GM12878 (cell line): Measurements from ENCODE around the gene SHANK1. TPM values are rescaled to one million over a fixed set of nuclear protein-coding genes. Genes with fewer than 3 reads are reported as not detected.

Source experiments
- ATAC-seq: fragments of 200-7000 bp; cut with Tn5 transposase; 3 replicates; pipeline ENCODE4 v1.9.1; 2020; ENCODE audit warnings: mild to moderate bottlenecking, moderate library complexity
- BruUV-seq: library from RNA; stranded (reverse); fragments of 400-500 nt; replicated peaks from 2 replicates; lab custom pipeline; 2021; lab: Mats Ljungman, UMichigan
- CTCF ChIA-PET: fragments of 300-600 bp; sonication (Branson Sonifier 250); formaldehyde crosslinking; extraction: SDS; loops from one replicate; lab custom pipeline; 2021; ENCODE audit warnings: inconsistent platforms; lab: Yijun Ruan, JAX
- POLR2A ChIA-PET: fragments of 350-600 bp; formaldehyde crosslinking; extraction: SDS; loops from one replicate; lab custom pipeline; 2021; ENCODE audit warnings: inconsistent platforms; lab: Charles Lee
- RAD21 ChIA-PET: fragments of 300-600 bp; sonication (Branson Sonifier 250); formaldehyde crosslinking; loops from one replicate; lab custom pipeline; 2023; ENCODE audit warnings: antibody characterized with exemption; ENCODE audit not compliant: unreplicated experiment; lab: Charles Lee
- SMC1A ChIA-PET: fragments of 300-600 bp; sonication (Branson Sonifier 250); formaldehyde crosslinking; loops from one replicate; lab custom pipeline; 2023; ENCODE audit not compliant: unreplicated experiment, uncharacterized antibody; lab: Charles Lee
- DNase-seq: peaks from one replicate; pipeline ENCODE4 v3.0.0-alpha.2; 2011; ENCODE audit warnings: low read depth, low spot score
- FAIRE-seq: peaks from 3 replicates; lab custom pipeline; 2011; peaks lifted over from hg19 to GRCh38; lab: Jason Lieb, UNC
- H2AFZ ChIP-seq: 2 replicates; pipeline ENCODE4 v1.6.0; 2011; ENCODE audit warnings: low read depth, low read length, control low read depth; ENCODE audit not compliant: control insufficient read depth
- H3K27ac ChIP-seq: 2 replicates; pipeline ENCODE4 v1.5.1; 2011; ENCODE audit warnings: control low read depth; ENCODE audit not compliant: control insufficient read depth, insufficient read depth
- H3K27me3 ChIP-seq, 2 experiments: replicated peaks in 1 of 2; 2 replicates each; pipeline versions ENCODE4 v1.6.0 to v1.6.1; 2011; ENCODE audit warnings: low read length in 1 of 2; ENCODE audit not compliant: control insufficient read depth in 2 of 2, insufficient read depth in 2 of 2
- H3K36me3 ChIP-seq, 2 experiments: 2 replicates each; pipeline ENCODE4 v1.5.1; 2011; ENCODE audit warnings: low read length in 1 of 2; ENCODE audit not compliant: control insufficient read depth in 2 of 2, insufficient read depth in 2 of 2
- H3K4me1 ChIP-seq: 2 replicates; pipeline ENCODE4 v1.6.1; 2011; ENCODE audit warnings: mild to moderate bottlenecking, low read length, moderate library complexity, mixed read lengths; ENCODE audit not compliant: control insufficient read depth, insufficient read depth
- H3K4me2 ChIP-seq: 2 replicates; pipeline ENCODE4 v1.6.0; 2011; ENCODE audit warnings: control low read depth; ENCODE audit not compliant: control insufficient read depth, insufficient read depth
- H3K4me3 ChIP-seq: fragments of 200-600 bp; sonication (generic); 2 replicates; pipeline ENCODE4 v1.5.1; 2016
- H3K79me2 ChIP-seq: 2 replicates; pipeline ENCODE4 v1.6.0; 2011; ENCODE audit warnings: low read length; ENCODE audit not compliant: control insufficient read depth, insufficient read depth
- H3K9ac ChIP-seq: 2 replicates; pipeline ENCODE4 v1.8.0; 2011; ENCODE audit warnings: low read length, control low read depth, mixed read lengths; ENCODE audit not compliant: control insufficient read depth, insufficient read depth
- H3K9me3 ChIP-seq: replicated peaks from 3 replicates; pipeline ENCODE4 v1.5.1; 2011; ENCODE audit warnings: mild to moderate bottlenecking, low read length; ENCODE audit not compliant: control insufficient read depth, insufficient read depth
- H4K20me1 ChIP-seq: 2 replicates; pipeline ENCODE4 v1.6.0; 2011; ENCODE audit not compliant: control insufficient read depth, insufficient read depth
- ESRRA ChIP-seq: IDR thresholded peaks from 2 replicates; pipeline ENCODE4 v1.6.1; 2012; ENCODE audit warnings: mild to moderate bottlenecking, low read length, improper control_type of control experiment
- NFYB ChIP-seq: IDR thresholded peaks from 2 replicates; pipeline ENCODE4 v1.6.1; 2011; ENCODE audit warnings: low read depth, mild to moderate bottlenecking, low read length, improper control_type of control experiment, moderate library complexity; ENCODE audit not compliant: insufficient read depth
- RAD51 ChIP-seq: fragments of 450-650 bp; IDR thresholded peaks from 2 replicates; pipeline ENCODE4 v1.6.1; 2016; ENCODE audit warnings: moderate library complexity, mild to moderate bottlenecking, inconsistent platforms
- RCOR1 ChIP-seq: conservative IDR thresholded peaks from 2 replicates; pipeline ENCODE4 v1.6.1; 2012; ENCODE audit warnings: low read depth, low read length, improper control_type of control experiment
- SIN3A ChIP-seq: IDR thresholded peaks from 2 replicates; pipeline ENCODE4 v1.6.1; 2012; ENCODE audit warnings: low read depth, low read length, improper control_type of control experiment
- SMAD1 ChIP-seq: fragments of 450-650 bp; IDR thresholded peaks from 2 replicates; pipeline ENCODE4 v1.6.1; 2018; ENCODE audit warnings: mild to moderate bottlenecking, low read depth; ENCODE audit not compliant: partially characterized antibody
- SMC3 ChIP-seq: IDR thresholded peaks from 2 replicates; pipeline ENCODE4 v1.6.1; 2011; ENCODE audit warnings: low read length, improper control_type of control experiment, borderline replicate concordance
- SPI1 ChIP-seq: IDR thresholded peaks from 2 replicates; pipeline ENCODE4 v1.6.1; 2011; ENCODE audit warnings: low read depth, mild to moderate bottlenecking, low read length, moderate library complexity, borderline replicate concordance; ENCODE audit not compliant: insufficient read depth
- SREBF2 ChIP-seq: IDR thresholded peaks from 2 replicates; pipeline ENCODE4 v1.6.1; 2012; ENCODE audit warnings: mild to moderate bottlenecking, low read length
- YY1 ChIP-seq: IDR thresholded peaks from 2 replicates; pipeline ENCODE4 v1.6.1; 2011; ENCODE audit warnings: low read depth, mild to moderate bottlenecking, low read length
- ZNF274 ChIP-seq: IDR thresholded peaks from one replicate; pipeline ENCODE4 v1.8.0; 2011; ENCODE audit not compliant: insufficient read length, insufficient read depth
- WGBS: methylation state at CpG from one replicate; pipeline ENCODE4 v1.1.6; 2016; ENCODE audit warnings: low lambda C conversion rate; ENCODE audit not compliant: insufficient replicate concordance, insufficient coverage; ENCODE audit errors: missing lambda C conversion rate; 5-methylcytosine and 5-hydroxymethylcytosine counted together
- in situ Hi-C: fragments of 300-500 bp; cut with MboI; formaldehyde crosslinking; loops from 9 replicates; pipeline ENCODE4 v1.14.3; 2018; ENCODE audit warnings: mixed read lengths
- intact Hi-C: fragments of 100-400 bp; cut with micrococcal nuclease; formaldehyde crosslinking; loops from one replicate; pipeline ENCODE4 v1.14.2; 2022; ENCODE audit not compliant: unreplicated experiment
- polyA plus RNA-seq, 11 experiments: library from polyadenylated mRNA; depleted of rRNA in 4 of 11; unstranded in 6 of 11; stranded (reverse) in 5 of 11; fragments of >200 nt; fragmentation: Nextera tagmentation in 4 of 11; fragmentation: Illumina TruSeq in 1 of 11; extraction: Ambion mirVana in 4 of 11; extraction: Trizol in 1 of 11; gene quantifications; 1 replicate in 1 of 11; 2 replicates in 10 of 11; pipeline versions ENCODE4 v1.2.1 to v1.2.3, GENCODE V29; 2011 to 2016; ENCODE audit warnings: inconsistent platforms in 2 of 11, missing spikeins in 2 of 11, low read depth in 1 of 11
- total RNA-seq, 4 experiments: library from RNA; depleted of rRNA in 3 of 4; stranded (reverse); fragments of >200 nt in 3 of 4; fragmentation: Illumina TruSeq in 1 of 4; extraction: Trizol in 1 of 4; gene quantifications; 2 replicates each; pipeline versions ENCODE4 v1.2.1 to v1.2.3, GENCODE V29; 2013 to 2021
- TF ChIP-seq, protein P1 (sequence below): fragments of 450-650 bp; IDR thresholded peaks from 2 replicates; pipeline ENCODE4 v1.6.1; 2018; ENCODE audit warnings: mild to moderate bottlenecking, low read depth, moderate library complexity; ENCODE audit not compliant: partially characterized antibody
- TF ChIP-seq, protein P2 (sequence below): fragments of 450-650 bp; IDR thresholded peaks from 2 replicates; pipeline ENCODE4 v1.6.1; 2017; ENCODE audit warnings: low read depth, mild to moderate bottlenecking, moderate library complexity
- TF ChIP-seq, protein P3 (sequence below): fragments of 150-350 bp; IDR thresholded peaks from 2 replicates; pipeline ENCODE4 v1.6.1; 2014; ENCODE audit warnings: mild to moderate bottlenecking, low read depth, low read length
- TF ChIP-seq, protein P4 (sequence below): fragments of 450-650 bp; conservative IDR thresholded peaks from 2 replicates; pipeline ENCODE4 v1.6.1; 2017; ENCODE audit warnings: mild to moderate bottlenecking, moderate library complexity
- TF ChIP-seq, protein P5 (sequence below): fragments of 450-650 bp; IDR thresholded peaks from 2 replicates; pipeline ENCODE4 v1.6.1; 2017; ENCODE audit warnings: borderline replicate concordance

Gene SHANK1
- total and polyA plus RNA-seq, 10 of the 15 experiments (the other 5 are each of a cell fraction or from before 2014, with no cell fraction given), result not detected

DNA sequence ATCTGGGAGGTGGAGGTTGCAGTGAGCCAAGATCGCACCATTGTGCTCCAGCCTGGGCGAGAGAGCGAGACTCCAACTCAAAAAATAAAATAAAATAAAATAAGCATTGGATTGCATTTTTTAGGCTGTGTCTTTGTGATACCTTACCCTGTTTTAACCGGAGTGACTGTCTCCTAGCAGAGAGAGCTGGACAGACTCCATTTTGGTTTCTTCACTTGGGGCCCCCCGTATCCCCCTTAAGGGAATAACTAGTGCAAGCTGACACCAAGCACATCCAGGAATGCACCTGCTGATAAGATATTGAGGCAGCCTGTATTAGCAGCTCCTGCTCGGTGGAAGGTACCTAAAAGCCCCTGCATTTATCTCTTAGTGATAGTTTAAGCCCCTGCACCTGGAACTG is 29.9 kb upstream of the SHANK1 start:
- CTCF ChIA-PET, result interaction anchor here (0.5 to 1.2 kb wide), 2 partner anchors 98 to 172 kb away, joined by 3 read pairs; no protein-coding TSS in a partner anchor
- no peak overlapping the region for H3K4me2 ChIP-seq
- no peaks in the 10 kb centered on the region for H3K27me3 ChIP-seq
- no peak overlapping the region for H3K9ac ChIP-seq
- no peak overlapping the region for H3K4me3 ChIP-seq
- intact Hi-C loops, result no loop called here
- POLR2A ChIA-PET, result no interaction called here
- no peak for DNase-seq
- no TSS peak for BruUV-seq
- H3K27ac ChIP-seq, result no peak overlapping the region
- no peak for ATAC-seq
- H3K36me3 ChIP-seq, result no peaks in the 10 kb centered on the region
- 28% methylated on average over 6 of the region's 6 CpGs for WGBS
- H2AFZ ChIP-seq, result no peak overlapping the region
- no peaks in the 10 kb centered on the region for H4K20me1 ChIP-seq
- H3K79me2 ChIP-seq, result no peaks in the 10 kb centered on the region
- H3K4me1 ChIP-seq, result no peaks in the 10 kb centered on the region
- FAIRE-seq, result no peak
- SMC1A ChIA-PET, result interaction anchor here (0.8 kb wide), 1 partner anchor 33 kb away, joined by 3 read pairs; no protein-coding TSS in a partner anchor
- in situ Hi-C loops, result no loop called here
- H3K9me3 ChIP-seq, result no peaks in the 10 kb centered on the region
- RAD21 ChIA-PET, result no interaction called here
- TF ChIP-seq YY1, result no peak
- no peak for TF ChIP-seq SREBF2
- TF ChIP-seq, protein P1, sequence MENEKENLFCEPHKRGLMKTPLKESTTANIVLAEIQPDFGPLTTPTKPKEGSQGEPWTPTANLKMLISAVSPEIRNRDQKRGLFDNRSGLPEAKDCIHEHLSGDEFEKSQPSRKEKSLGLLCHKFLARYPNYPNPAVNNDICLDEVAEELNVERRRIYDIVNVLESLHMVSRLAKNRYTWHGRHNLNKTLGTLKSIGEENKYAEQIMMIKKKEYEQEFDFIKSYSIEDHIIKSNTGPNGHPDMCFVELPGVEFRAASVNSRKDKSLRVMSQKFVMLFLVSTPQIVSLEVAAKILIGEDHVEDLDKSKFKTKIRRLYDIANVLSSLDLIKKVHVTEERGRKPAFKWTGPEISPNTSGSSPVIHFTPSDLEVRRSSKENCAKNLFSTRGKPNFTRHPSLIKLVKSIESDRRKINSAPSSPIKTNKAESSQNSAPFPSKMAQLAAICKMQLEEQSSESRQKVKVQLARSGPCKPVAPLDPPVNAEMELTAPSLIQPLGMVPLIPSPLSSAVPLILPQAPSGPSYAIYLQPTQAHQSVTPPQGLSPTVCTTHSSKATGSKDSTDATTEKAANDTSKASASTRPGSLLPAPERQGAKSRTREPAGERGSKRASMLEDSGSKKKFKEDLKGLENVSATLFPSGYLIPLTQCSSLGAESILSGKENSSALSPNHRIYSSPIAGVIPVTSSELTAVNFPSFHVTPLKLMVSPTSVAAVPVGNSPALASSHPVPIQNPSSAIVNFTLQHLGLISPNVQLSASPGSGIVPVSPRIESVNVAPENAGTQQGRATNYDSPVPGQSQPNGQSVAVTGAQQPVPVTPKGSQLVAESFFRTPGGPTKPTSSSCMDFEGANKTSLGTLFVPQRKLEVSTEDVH, result no peak
- TF ChIP-seq SIN3A, result no peak
- no peak for TF ChIP-seq SPI1
- TF ChIP-seq SMAD1, result no peak
- TF ChIP-seq RCOR1, result no peak
- TF ChIP-seq, protein P2, sequence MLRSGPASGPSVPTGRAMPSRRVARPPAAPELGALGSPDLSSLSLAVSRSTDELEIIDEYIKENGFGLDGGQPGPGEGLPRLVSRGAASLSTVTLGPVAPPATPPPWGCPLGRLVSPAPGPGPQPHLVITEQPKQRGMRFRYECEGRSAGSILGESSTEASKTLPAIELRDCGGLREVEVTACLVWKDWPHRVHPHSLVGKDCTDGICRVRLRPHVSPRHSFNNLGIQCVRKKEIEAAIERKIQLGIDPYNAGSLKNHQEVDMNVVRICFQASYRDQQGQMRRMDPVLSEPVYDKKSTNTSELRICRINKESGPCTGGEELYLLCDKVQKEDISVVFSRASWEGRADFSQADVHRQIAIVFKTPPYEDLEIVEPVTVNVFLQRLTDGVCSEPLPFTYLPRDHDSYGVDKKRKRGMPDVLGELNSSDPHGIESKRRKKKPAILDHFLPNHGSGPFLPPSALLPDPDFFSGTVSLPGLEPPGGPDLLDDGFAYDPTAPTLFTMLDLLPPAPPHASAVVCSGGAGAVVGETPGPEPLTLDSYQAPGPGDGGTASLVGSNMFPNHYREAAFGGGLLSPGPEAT, result no peak
- no peak for TF ChIP-seq ZNF274
- no peak for TF ChIP-seq ESRRA
- TF ChIP-seq NFYB, result no peak
- TF ChIP-seq RAD51, result no peak
- TF ChIP-seq, protein P3, sequence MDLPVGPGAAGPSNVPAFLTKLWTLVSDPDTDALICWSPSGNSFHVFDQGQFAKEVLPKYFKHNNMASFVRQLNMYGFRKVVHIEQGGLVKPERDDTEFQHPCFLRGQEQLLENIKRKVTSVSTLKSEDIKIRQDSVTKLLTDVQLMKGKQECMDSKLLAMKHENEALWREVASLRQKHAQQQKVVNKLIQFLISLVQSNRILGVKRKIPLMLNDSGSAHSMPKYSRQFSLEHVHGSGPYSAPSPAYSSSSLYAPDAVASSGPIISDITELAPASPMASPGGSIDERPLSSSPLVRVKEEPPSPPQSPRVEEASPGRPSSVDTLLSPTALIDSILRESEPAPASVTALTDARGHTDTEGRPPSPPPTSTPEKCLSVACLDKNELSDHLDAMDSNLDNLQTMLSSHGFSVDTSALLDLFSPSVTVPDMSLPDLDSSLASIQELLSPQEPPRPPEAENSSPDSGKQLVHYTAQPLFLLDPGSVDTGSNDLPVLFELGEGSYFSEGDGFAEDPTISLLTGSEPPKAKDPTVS, result no peak
- TF ChIP-seq, protein P4, sequence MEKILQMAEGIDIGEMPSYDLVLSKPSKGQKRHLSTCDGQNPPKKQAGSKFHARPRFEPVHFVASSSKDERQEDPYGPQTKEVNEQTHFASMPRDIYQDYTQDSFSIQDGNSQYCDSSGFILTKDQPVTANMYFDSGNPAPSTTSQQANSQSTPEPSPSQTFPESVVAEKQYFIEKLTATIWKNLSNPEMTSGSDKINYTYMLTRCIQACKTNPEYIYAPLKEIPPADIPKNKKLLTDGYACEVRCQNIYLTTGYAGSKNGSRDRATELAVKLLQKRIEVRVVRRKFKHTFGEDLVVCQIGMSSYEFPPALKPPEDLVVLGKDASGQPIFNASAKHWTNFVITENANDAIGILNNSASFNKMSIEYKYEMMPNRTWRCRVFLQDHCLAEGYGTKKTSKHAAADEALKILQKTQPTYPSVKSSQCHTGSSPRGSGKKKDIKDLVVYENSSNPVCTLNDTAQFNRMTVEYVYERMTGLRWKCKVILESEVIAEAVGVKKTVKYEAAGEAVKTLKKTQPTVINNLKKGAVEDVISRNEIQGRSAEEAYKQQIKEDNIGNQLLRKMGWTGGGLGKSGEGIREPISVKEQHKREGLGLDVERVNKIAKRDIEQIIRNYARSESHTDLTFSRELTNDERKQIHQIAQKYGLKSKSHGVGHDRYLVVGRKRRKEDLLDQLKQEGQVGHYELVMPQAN, result no peak
- TF ChIP-seq, protein P5, sequence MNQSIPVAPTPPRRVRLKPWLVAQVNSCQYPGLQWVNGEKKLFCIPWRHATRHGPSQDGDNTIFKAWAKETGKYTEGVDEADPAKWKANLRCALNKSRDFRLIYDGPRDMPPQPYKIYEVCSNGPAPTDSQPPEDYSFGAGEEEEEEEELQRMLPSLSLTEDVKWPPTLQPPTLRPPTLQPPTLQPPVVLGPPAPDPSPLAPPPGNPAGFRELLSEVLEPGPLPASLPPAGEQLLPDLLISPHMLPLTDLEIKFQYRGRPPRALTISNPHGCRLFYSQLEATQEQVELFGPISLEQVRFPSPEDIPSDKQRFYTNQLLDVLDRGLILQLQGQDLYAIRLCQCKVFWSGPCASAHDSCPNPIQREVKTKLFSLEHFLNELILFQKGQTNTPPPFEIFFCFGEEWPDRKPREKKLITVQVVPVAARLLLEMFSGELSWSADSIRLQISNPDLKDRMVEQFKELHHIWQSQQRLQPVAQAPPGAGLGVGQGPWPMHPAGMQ, result no peak
- no peak for TF ChIP-seq SMC3
